ENCODE results near the gene LCE1A.

The LCE1A gene

DNA sequence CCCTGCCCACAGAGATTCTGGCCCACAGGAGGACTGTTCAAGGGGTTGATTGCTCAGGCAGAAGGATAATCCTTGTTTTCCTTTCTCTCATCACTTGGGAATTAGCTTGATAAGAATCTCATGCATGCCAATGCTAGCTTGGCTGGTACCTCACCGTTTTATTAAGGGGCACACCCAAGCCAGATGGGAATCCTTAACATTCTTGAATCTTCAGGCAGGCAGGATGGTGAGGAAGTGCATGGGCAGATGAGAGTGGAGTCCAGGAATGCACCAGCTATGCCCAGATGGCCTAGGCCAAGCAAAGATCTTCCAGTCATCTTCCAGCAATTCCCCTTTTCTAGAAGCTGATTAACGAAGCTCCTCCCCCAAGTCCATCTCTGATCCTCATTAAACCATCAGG lies 28.4 kb downstream of the LCE1A start:
- no peaks in the 10 kb centered on the region for H3K36me3 ChIP-seq (ENCODE audit: insufficient read depth, insufficient read length, low read length)
- H3K4me1 ChIP-seq (ENCODE audit: insufficient read depth, insufficient read length), result no peaks in the 10 kb centered on the region
- DNase-seq (ENCODE audit: low read depth, low spot score), result no peak
- no peak overlapping the region for H3K4me3 ChIP-seq (ENCODE audit: insufficient read length, low read depth)
- H3K9me3 ChIP-seq (ENCODE audit: insufficient read depth, low read length), result no peaks in the 10 kb centered on the region
- H3K9ac ChIP-seq (ENCODE audit: insufficient read length, low read depth), result no peak overlapping the region
- no peak for TF ChIP-seq SUZ12 (IDR thresholded peaks at IDR 0.05; ENCODE audit: extremely low read depth, insufficient read depth, insufficient read length)
- TF ChIP-seq YY1 (IDR thresholded peaks at IDR 0.05; ENCODE audit: insufficient read depth, insufficient read length), result no peak
- no peak for TF ChIP-seq ZNF274 (IDR thresholded peaks at IDR 0.05; ENCODE audit: low read depth, low read length)
- no peaks in the 10 kb centered on the region for H3K27me3 ChIP-seq (ENCODE audit: insufficient read depth, insufficient read length)

DNA sequence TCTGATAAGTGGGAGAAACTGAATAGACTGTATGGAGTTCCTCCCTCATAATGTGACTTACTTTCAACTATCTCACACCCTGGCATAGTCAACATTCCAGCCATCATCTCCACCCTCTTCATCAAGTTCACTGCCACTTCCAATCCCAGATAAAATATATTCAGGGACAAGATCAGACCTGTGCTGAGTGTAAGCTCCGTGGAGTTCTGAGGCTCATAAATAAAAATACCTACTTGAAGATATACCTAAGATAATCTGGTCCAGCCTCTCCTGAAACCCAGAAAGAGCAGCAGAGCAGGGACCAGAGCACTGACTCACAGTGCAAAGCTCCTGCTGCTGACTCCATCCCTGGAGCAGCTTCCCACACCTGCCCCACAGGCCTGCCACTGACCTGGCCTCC lies 30.8 kb downstream of the LCE1A start:
- Histone ChIP-seq H3K9me3 (ENCODE audit: insufficient read depth, low read length) (no peaks in the 10 kb centered on the region), H3K9ac (ENCODE audit: insufficient read length, low read depth) (no peak overlapping the region), H3K27me3 (ENCODE audit: insufficient read depth, insufficient read length) (no peaks in the 10 kb centered on the region), H3K4me1 (ENCODE audit: insufficient read depth, insufficient read length) (no peaks in the 10 kb centered on the region), H3K4me3 (ENCODE audit: insufficient read length, low read depth) (no peak overlapping the region), H3K36me3 (ENCODE audit: insufficient read depth, insufficient read length, low read length) (no peaks in the 10 kb centered on the region)
- no peak for DNase-seq (ENCODE audit: low read depth, low spot score)
- TF ChIP-seq ZNF274 (IDR thresholded peaks at IDR 0.05; ENCODE audit: low read depth, low read length), result no peak
- TF ChIP-seq YY1 (IDR thresholded peaks at IDR 0.05; ENCODE audit: insufficient read depth, insufficient read length), result no peak
- no peak for TF ChIP-seq SUZ12 (IDR thresholded peaks at IDR 0.05; ENCODE audit: extremely low read depth, insufficient read depth, insufficient read length)

DNA sequence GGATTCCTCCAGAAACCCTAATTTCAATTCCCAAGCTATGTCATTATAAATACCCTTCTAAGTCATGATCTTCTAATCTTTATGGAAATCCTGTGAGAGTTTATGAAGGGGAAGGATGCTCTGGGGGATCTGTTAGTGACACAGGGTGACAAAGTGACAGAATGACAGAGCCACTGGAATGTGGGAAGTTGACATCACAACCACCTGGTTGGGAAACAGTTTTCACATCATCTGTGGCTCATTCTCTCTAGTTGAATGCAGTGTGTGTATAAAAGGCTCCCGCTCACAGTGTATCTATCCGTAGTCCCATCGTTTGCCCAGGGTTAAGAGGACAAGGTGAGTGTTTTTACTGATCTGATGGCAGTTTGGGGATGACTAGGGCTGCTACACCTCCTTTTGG lies 32.4 kb downstream of the LCE1A start, which contains the start of gene LCE7A:
Gene LCE7A (plus strand): TSS at position 301 of the 400 bp plus-strand sequence. CDS start 702 bp downstream, outside the sequence.
- H3K36me3 ChIP-seq (ENCODE audit: insufficient read depth, insufficient read length, low read length), result no peaks in the 10 kb centered on the region
- H3K9ac ChIP-seq (ENCODE audit: insufficient read length, low read depth), result no peak within 1 kb of the TSS
- DNase-seq (ENCODE audit: low read depth, low spot score), result no peak
- no peaks in the 10 kb centered on the region for H3K4me1 ChIP-seq (ENCODE audit: insufficient read depth, insufficient read length)
- no peaks in the 10 kb centered on the region for H3K27me3 ChIP-seq (ENCODE audit: insufficient read depth, insufficient read length)
- no peak within 1 kb of the TSS for H3K4me3 ChIP-seq (ENCODE audit: insufficient read length, low read depth)
- TF ChIP-seq SUZ12 (IDR thresholded peaks at IDR 0.05; ENCODE audit: extremely low read depth, insufficient read depth, insufficient read length) (no peak), ZNF274 (IDR thresholded peaks at IDR 0.05; ENCODE audit: low read depth, low read length) (no peak), YY1 (IDR thresholded peaks at IDR 0.05; ENCODE audit: insufficient read depth, insufficient read length) (no peak)
- no peaks in the 10 kb centered on the region for H3K9me3 ChIP-seq (ENCODE audit: insufficient read depth, low read length)

DNA sequence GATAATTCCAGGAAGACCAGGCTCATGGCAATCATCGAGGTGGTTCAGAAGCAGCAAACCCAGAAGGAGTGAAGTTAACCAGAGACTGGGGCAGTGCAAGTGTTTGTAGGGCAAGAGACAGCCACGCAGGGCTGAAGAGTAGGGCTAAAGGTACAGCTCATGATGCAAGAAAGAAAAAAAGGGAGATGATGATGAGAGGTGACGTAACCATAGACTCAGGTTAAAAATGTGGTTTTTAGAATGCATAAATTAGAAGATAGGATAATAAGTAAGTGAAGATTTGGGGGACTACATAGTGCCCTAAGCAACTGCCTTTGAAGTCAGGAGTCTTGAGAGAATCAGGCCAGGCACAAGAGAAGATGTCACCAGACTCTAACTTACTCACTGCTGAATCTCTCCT lies 32.9 kb downstream of the LCE1A start:
- H3K9me3 ChIP-seq (ENCODE audit: insufficient read depth, low read length), result no peaks in the 10 kb centered on the region
- no peaks in the 10 kb centered on the region for H3K27me3 ChIP-seq (ENCODE audit: insufficient read depth, insufficient read length)
- TF ChIP-seq YY1 (IDR thresholded peaks at IDR 0.05; ENCODE audit: insufficient read depth, insufficient read length) (no peak), SUZ12 (IDR thresholded peaks at IDR 0.05; ENCODE audit: extremely low read depth, insufficient read depth, insufficient read length) (no peak), ZNF274 (IDR thresholded peaks at IDR 0.05; ENCODE audit: low read depth, low read length) (no peak)

DNA sequence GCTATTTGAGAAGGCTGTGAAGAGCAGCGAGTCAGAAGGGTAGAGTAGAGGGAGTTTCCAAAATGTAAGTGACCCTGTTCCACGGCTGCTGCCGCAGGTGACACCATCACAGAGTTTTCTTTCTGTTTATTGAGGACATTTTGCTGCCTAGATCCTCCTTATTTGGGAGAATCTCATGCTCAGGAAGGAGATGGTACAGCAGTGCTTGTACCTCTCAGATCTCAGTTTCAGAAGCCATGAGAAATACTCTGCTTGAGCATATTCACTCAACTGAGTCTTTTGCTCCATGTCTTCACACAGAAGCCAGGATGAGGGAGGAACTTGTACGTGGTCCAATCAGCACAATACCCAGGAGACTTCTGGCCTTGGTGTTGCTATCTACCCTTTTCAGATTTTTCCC lies 34.1 kb downstream of the LCE1A start:
- TF ChIP-seq ZNF274 (IDR thresholded peaks at IDR 0.05; ENCODE audit: low read depth, low read length), result no peak
- no peak for TF ChIP-seq YY1 (IDR thresholded peaks at IDR 0.05; ENCODE audit: insufficient read depth, insufficient read length)
- no peak for TF ChIP-seq SUZ12 (IDR thresholded peaks at IDR 0.05; ENCODE audit: extremely low read depth, insufficient read depth, insufficient read length)
- Histone ChIP-seq H3K4me1 (ENCODE audit: insufficient read depth, insufficient read length) (no peaks in the 10 kb centered on the region), H3K9ac (ENCODE audit: insufficient read length, low read depth) (no peak overlapping the region), H3K27me3 (ENCODE audit: insufficient read depth, insufficient read length) (no peaks in the 10 kb centered on the region), H3K36me3 (ENCODE audit: insufficient read depth, insufficient read length, low read length) (no peaks in the 10 kb centered on the region), H3K4me3 (ENCODE audit: insufficient read length, low read depth) (no peak overlapping the region), H3K9me3 (ENCODE audit: insufficient read depth, low read length) (no peaks in the 10 kb centered on the region)
- no peak for DNase-seq (ENCODE audit: low read depth, low spot score)

More for the DNA sequence above, 32.9 kb downstream of the LCE1A start:
- Histone ChIP-seq H3K4me1 (ENCODE audit: insufficient read depth, insufficient read length) (no peaks in the 10 kb centered on the region), H3K4me3 (ENCODE audit: insufficient read length, low read depth) (no peak overlapping the region), H3K9ac (ENCODE audit: insufficient read length, low read depth) (no peak overlapping the region), H3K36me3 (ENCODE audit: insufficient read depth, insufficient read length, low read length) (no peaks in the 10 kb centered on the region)
- no peak for DNase-seq (ENCODE audit: low read depth, low spot score)

DNA sequence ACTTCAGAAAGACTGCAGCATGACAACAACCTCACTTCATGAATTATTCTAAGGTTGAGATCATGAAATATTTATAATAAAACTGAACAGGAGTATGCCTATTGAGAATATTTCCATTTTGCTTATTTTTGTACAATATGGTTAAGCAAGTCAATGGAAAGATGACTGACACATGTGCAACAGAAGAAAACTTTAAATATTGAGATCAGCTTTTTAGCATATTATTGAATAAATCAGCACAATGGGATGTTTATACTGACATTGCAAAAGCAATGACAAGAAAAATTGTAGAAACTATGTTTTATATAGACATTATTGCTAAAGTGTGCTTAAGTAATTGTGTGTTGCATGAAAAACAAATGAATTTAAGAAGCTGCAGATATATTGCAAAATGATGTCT lies 37.2 kb downstream of the LCE1A start:
- no peak overlapping the region for H3K4me3 ChIP-seq (ENCODE audit: insufficient read length, low read depth)
- no peak for TF ChIP-seq ZNF274 (IDR thresholded peaks at IDR 0.05; ENCODE audit: low read depth, low read length)
- no peak for TF ChIP-seq YY1 (IDR thresholded peaks at IDR 0.05; ENCODE audit: insufficient read depth, insufficient read length)
- TF ChIP-seq SUZ12 (IDR thresholded peaks at IDR 0.05; ENCODE audit: extremely low read depth, insufficient read depth, insufficient read length), result no peak
- H3K9ac ChIP-seq (ENCODE audit: insufficient read length, low read depth), result no peak overlapping the region
- no peak for DNase-seq (ENCODE audit: low read depth, low spot score)
- no peaks in the 10 kb centered on the region for H3K4me1 ChIP-seq (ENCODE audit: insufficient read depth, insufficient read length)
- H3K9me3 ChIP-seq (ENCODE audit: insufficient read depth, low read length), result no peaks in the 10 kb centered on the region
- no peaks in the 10 kb centered on the region for H3K36me3 ChIP-seq (ENCODE audit: insufficient read depth, insufficient read length, low read length)
- no peaks in the 10 kb centered on the region for H3K27me3 ChIP-seq (ENCODE audit: insufficient read depth, insufficient read length)

DNA sequence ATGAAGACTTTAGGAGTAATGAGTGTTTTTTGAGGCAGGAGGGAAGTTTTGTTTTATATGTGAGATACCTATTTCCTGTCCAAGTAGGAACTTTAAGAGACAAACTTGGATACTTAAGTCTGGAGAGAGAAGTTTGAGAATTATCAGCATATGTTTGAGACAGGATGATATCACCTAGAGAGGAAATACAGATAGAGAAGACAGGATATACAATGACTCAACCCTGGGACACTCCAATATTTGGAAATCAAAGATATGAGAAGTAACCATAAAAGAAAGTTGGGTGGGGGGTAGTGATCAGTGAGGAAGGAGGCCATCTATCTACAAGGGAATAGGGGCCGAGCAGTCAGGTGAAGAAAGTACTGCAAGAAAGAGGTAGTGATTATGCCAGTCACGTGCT lies 39.0 kb downstream of the LCE1A start:
- no peak overlapping the region for H3K4me3 ChIP-seq (ENCODE audit: insufficient read length, low read depth)
- H3K9me3 ChIP-seq (ENCODE audit: insufficient read depth, low read length), result no peaks in the 10 kb centered on the region
- DNase-seq (ENCODE audit: low read depth, low spot score), result no peak
- no peaks in the 10 kb centered on the region for H3K27me3 ChIP-seq (ENCODE audit: insufficient read depth, insufficient read length)
- no peaks in the 10 kb centered on the region for H3K4me1 ChIP-seq (ENCODE audit: insufficient read depth, insufficient read length)
- TF ChIP-seq SUZ12 (IDR thresholded peaks at IDR 0.05; ENCODE audit: extremely low read depth, insufficient read depth, insufficient read length) (no peak), YY1 (IDR thresholded peaks at IDR 0.05; ENCODE audit: insufficient read depth, insufficient read length) (no peak), ZNF274 (IDR thresholded peaks at IDR 0.05; ENCODE audit: low read depth, low read length) (no peak)
- no peaks in the 10 kb centered on the region for H3K36me3 ChIP-seq (ENCODE audit: insufficient read depth, insufficient read length, low read length)
- H3K9ac ChIP-seq (ENCODE audit: insufficient read length, low read depth), result no peak overlapping the region
